ENCODE results near the gene SLC49A4. TPM values are rescaled to one million over a fixed set of nuclear protein-coding genes. Genes with fewer than 3 reads are reported as not detected.

The SLC49A4 gene
- total RNA-seq, 4 donors from 2014 or later: 28.0 to 41.8 (median 37.9) TPM

- WGBS, 2 donors: 76 to 81% methylated on average over 28 to 33 of the region's 33 CpGs
- TF ChIP-seq, protein P1, sequence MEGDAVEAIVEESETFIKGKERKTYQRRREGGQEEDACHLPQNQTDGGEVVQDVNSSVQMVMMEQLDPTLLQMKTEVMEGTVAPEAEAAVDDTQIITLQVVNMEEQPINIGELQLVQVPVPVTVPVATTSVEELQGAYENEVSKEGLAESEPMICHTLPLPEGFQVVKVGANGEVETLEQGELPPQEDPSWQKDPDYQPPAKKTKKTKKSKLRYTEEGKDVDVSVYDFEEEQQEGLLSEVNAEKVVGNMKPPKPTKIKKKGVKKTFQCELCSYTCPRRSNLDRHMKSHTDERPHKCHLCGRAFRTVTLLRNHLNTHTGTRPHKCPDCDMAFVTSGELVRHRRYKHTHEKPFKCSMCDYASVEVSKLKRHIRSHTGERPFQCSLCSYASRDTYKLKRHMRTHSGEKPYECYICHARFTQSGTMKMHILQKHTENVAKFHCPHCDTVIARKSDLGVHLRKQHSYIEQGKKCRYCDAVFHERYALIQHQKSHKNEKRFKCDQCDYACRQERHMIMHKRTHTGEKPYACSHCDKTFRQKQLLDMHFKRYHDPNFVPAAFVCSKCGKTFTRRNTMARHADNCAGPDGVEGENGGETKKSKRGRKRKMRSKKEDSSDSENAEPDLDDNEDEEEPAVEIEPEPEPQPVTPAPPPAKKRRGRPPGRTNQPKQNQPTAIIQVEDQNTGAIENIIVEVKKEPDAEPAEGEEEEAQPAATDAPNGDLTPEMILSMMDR (IDR thresholded peaks at IDR 0.05): no peak
- TF ChIP-seq POLR2A (IDR thresholded peaks at IDR 0.05): no peak
- no peak overlapping the region for H3K4me3 ChIP-seq (ENCODE audit: low read depth, poor library complexity, severe bottlenecking)
- intact Hi-C loops (cut with DNase I; ENCODE audit: low total_unique reads): no loop called here
- no peak for DNase-seq (ENCODE audit: low spot score in 2 of 2)
Observed at GRCh38 chr3:122913539-122914100, 118.8 kb downstream of the SLC49A4 start.

DNA sequence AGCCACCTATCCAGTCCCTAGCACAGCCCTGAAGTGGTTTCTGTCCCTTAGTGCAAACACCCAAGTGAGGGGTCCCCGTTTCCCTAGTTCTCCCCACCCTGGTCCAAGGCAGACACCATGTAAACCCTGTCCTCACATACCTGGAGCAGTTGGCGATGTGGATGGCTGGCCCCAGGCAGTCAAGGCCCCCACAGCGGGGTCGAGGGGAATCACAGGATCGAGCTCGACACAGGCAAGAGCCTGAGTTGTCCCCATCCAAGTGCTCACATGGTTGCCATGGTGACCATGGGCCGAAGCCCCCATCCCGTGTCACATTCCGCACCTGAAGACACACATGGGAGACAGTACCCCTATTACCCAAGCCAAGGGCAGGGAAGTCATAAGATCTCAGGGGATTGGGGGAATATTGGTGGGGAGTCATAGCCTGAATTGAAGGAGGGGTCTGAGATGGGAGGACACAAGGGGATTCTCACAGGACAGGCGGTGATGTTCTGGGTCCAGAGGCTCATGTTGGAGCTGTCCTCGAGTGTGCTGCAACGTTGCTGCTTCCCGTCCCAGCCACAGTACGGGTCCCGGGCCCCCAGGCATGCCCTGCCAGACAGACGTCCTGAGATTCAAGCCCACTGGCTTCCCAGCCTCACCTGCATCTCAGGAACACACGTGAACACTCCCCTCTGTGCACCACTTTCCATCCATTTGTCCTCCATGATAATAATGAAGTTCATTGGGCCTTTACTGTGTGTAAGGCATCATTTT lies 120.6 kb downstream of the SLC49A4 start:
- intact Hi-C loops (cut with DNase I; ENCODE audit: low total_unique reads): no loop called here
- WGBS, 2 donors: 85 to 90% methylated on average over 17 of the region's 17 CpGs
- DNase-seq (ENCODE audit: low spot score in 2 of 2): no peak
- no peak overlapping the region for H3K4me3 ChIP-seq (ENCODE audit: low read depth, poor library complexity, severe bottlenecking)
- TF ChIP-seq, protein P1 (IDR thresholded peaks at IDR 0.05): no peak
- no peak for TF ChIP-seq POLR2A (IDR thresholded peaks at IDR 0.05)

DNA sequence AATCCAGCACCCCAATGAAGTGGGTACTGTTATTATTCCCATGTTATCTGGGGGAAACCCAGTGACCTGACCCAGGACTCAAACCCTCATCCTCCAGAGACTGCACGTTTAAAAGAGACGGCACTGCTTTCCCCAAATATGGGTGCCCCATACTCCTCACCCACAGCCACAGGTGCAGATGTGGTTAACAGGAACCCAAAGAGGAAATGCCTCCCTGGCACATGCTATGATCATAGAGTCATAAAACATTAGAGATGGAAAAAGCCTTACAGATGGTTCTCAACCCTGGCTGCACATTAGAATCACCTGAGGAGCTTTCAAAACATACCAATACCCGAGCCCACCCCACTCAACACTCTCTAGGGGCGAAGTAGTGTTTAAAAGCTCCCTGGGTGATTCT lies 121.2 kb downstream of the SLC49A4 start:
- intact Hi-C loops (cut with DNase I; ENCODE audit: low total_unique reads): no loop called here
- no peak for TF ChIP-seq POLR2A (IDR thresholded peaks at IDR 0.05)
- TF ChIP-seq, protein P1 (IDR thresholded peaks at IDR 0.05): no peak
- 76 to 82% methylated on average over 4 of the region's 4 CpGs for WGBS, 2 donors

DNA sequence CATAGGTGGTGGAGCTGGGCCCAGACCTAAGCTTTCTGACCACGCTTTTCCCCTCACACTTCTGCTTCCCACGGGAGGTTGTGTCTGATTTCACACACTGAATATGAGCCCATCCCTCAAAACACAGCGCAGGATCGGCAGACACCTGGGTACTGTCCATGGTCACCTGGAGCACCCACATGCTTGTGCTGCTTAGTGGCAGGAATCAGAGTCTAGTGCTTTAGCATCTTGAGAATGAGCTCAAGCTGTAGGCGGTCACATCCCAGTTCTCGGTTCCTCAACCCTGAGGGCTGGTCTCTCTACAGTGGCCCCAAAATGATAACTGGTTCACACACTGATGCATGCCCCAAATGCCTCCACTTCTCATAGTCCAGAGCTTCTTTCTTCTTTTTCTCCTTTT lies 121.7 kb downstream of the SLC49A4 start:
- DNase-seq (ENCODE audit: low spot score in 2 of 2): no peak
- 80 to 90% methylated on average over 6 of the region's 6 CpGs for WGBS, 2 donors
- TF ChIP-seq, protein P1 (IDR thresholded peaks at IDR 0.05): no peak
- TF ChIP-seq POLR2A (IDR thresholded peaks at IDR 0.05): no peak
- intact Hi-C loops (cut with DNase I; ENCODE audit: low total_unique reads): no loop called here
- no peak overlapping the region for H3K4me3 ChIP-seq (ENCODE audit: low read depth, poor library complexity, severe bottlenecking)

More for the DNA sequence above, 121.2 kb downstream of the SLC49A4 start:
- no peak overlapping the region for H3K4me3 ChIP-seq (ENCODE audit: low read depth, poor library complexity, severe bottlenecking)
- DNase-seq (ENCODE audit: low spot score in 2 of 2): no peak

DNA sequence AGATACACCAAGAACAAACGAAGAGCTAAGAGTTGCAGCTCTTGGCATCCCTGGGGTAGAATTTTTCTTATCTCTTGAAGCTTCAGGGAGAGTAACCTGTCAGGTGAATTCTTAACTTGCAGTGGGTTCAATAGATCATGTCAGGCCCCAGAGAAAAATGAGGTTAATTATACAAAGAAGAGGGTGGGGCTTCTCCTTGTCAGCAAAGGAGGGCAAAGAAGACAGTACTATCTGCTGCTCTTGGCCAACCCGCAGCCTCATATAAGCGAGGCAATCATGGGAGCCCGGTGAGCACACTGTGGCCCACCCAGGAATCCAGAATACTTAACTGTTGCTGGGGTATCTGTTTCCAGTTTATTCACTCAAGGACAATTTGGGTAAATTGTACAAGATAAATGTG lies 122.5 kb downstream of the SLC49A4 start:
- no peak overlapping the region for H3K4me3 ChIP-seq (ENCODE audit: low read depth, poor library complexity, severe bottlenecking)
- whole genome bisulfite sequencing, 2 donors: 84 to 86% methylated on average over 4 of the region's 4 CpGs

More for the DNA sequence above, 122.5 kb downstream of the SLC49A4 start:
- DNase-seq (ENCODE audit: low spot score in 2 of 2): no peak
- intact Hi-C loops (cut with DNase I; ENCODE audit: low total_unique reads): no loop called here
- no peak for TF ChIP-seq POLR2A (IDR thresholded peaks at IDR 0.05)
- TF ChIP-seq, protein P1 (IDR thresholded peaks at IDR 0.05): no peak

All from lower leg skin (tissue), 4 donors.